Activated CD4-positive, alpha-beta T cell treated with anti-CD3 and anti-CD28 coated beads, Interleukin-2, Interleukin-6, amounts not matched to agents 100 ng/mL and 50 ng/mL, durations not matched to agents 16 hours and 8 hours (primary cell): Measurements from ENCODE around the gene MAML3.

Source experiments
- DNase-seq: peaks from one replicate; pipeline ENCODE4 v3.0.0-alpha.2; 2020

MAML3 gene

GRCh38 chr4:140037353-140038030 lies 116.5 kb downstream of the MAML3 start:
- no peak for DNase-seq

- DNase-seq, result no peak
Observed at GRCh38 chr4:140031706-140032105, 122.3 kb downstream of the MAML3 start.

DNA sequence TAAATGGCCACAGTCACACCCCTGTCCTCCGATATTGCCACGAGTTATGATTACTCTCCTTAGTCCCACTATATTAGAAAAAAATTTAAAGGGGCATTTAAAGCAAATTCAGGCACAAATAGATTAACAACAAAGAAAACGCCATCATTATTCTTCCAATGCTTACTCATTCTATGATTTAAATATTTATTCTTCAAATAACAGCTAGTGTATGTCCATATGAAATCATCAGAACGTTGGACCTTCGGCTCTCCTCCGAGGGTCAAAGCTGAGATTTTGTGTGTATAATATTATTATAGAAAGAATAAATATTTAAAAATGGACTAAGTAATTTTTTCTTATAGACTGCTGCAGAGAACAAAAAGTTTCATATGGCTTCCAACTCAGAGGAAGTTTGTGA lies 122.9 kb downstream of the MAML3 start:
- no peak for DNase-seq

DNA sequence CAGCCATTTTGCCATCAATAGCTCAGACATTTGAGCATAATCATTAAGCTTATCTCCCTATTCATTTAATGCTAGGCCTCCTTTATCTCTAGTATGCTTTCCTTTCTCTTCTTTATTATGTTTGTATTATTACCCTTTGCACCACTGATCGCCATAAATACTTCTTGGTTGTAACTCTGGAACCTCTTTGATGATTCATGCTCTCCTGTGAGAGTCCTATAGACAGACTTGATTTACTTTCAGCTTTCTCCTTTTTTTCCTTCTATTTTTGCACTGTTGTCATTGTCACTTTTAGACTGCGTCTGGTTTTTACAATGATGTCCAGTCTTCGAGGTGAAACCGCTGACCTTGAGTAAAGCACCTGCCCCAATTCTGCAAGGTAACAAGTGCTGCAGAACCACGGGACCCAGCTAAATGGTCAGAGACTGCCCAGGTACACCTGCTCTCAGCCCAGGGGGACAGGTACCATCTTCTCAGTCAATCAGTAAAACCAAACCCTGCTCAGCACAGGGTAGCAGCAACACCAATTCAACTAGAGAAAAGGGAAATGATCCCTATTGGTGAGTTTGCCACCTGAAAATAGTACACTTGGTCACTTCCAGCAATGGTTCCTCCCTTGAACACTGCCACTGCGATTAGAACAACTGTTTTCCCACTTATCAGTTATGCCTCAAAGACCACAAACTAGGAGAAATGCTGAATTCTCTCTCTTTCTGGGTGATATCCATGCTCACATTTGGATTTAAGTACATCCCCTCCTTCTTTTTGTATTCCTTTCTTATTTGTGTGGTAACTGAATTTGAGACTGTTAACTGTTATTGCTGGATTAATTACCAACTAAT lies 125.1 kb downstream of the MAML3 start:
- DNase-seq, result no peak

DNA sequence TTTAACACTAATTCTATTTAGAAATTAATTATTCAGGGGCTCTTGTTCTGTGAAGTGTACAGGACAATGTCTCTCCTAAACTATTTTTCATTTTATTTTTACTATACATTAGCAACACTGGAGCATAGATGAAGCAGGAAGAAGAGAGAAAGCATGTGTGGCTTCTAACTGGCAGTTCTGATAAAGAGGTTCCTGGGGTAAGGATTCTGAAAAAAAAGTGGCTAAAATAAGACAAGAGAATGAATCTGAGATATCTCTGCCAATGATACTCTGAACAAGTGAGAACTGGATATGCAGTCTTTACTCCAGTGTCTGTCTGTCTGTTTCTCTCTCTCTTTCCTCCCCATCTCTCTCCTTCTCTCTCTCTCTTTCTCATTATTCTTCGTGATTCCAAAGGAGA lies 125.9 kb downstream of the MAML3 start:
- DNase-seq, result no peak

- no peak for DNase-seq
Observed at GRCh38 chr4:140027101-140027500, 126.9 kb downstream of the MAML3 start.

- DNase-seq, result no peak
Observed at GRCh38 chr4:140025470-140025869, 128.5 kb downstream of the MAML3 start.

- no peak for DNase-seq
Observed at GRCh38 chr4:140020457-140021361, 133.3 kb downstream of the MAML3 start.

- no peak for DNase-seq
Observed at GRCh38 chr4:140019619-140020347, 134.2 kb downstream of the MAML3 start.

DNA sequence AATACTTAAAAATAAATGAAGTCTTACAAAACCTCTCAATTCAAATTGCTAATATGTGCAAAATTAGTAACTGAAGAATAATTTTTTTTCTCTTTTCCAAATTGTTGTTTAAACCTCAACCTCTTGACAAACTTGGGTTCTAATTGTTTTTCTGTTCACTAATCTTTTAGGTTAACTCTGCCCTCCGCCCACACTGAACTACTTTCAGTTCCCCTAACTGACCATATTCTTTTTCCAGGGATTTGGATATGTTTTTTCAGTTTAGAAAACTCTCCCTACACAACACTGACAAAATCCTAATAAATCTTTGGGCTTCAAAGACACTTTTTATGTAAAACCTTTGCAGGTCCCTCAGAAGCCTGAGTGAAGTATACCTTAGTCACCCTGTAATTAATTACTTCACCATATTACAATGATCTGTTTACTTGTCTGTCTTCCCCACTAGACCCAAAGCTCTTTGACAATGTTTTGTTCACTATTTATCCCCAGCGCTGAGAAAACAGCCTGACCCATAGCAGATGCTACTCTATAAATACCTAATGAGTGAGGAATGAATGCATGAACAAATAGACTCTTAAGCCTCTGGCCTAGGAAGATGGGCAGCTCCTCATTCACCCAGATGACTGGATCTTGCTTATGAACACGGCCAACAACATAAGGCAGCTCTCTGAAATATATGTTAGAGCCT lies 134.9 kb downstream of the MAML3 start:
- DNase-seq, result no peak

- no peak for DNase-seq
Observed at GRCh38 chr4:140014284-140014683, 139.7 kb downstream of the MAML3 start.

- peak; percentile 62 for DNase-seq
Observed at GRCh38 chr4:140012688-140013486, 141.1 kb downstream of the MAML3 start.

GRCh38 chr4:140005699-140006098 lies 148.3 kb downstream of the MAML3 start:
- no peak for DNase-seq

- DNase-seq, result no peak
Observed at GRCh38 chr4:140004922-140005627, 148.9 kb downstream of the MAML3 start.

- DNase-seq, result no peak
Observed at GRCh38 chr4:140004549-140004895, 149.5 kb downstream of the MAML3 start.

- no peak for DNase-seq
Observed at GRCh38 chr4:140003876-140004548, 150.0 kb downstream of the MAML3 start.

- DNase-seq, result no peak
Observed at GRCh38 chr4:140000232-140000631, 153.8 kb downstream of the MAML3 start.

DNA sequence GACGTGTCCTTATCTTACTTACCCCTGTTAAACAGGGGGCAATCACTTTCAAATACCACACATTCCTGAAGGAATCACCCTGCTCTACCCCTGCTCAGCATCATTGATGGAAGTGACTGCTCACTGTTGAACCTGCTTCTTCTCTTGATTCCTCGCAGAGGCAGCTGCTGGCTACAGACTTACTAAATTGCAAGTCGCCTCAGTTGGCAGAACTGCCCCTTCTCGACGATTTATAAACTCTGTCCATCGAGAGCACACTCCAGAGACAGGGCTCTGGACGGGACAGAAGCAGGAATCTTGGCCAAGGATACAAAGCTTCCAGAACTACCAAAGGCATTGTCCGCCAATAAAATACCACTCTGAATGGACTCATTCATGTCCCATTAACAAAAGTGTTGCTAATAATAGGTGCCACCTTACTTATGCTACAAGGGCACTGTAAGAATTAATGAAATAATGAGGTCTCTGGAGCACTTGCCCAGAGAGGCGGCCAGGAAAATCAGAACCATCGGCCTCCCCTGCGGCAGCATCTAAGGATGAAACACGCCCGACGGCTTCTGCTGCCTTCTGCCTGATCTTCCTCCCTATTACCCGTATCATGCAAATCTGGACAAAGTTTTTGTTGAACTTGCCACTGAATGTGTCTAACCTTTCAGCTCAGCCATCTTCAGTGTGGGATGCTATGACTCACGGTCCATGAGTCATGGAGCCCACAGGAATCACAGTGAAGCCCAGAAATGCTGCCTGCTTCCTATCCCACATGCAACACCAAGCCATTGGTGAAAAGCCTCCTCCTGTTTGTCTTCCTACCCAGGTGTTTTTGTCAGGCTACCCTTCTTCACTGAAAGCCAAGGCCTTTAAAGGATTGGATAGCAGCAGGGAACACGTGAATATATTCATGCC lies 164.9 kb downstream of the MAML3 start:
- DNase-seq, result peak; percentile 37

DNA sequence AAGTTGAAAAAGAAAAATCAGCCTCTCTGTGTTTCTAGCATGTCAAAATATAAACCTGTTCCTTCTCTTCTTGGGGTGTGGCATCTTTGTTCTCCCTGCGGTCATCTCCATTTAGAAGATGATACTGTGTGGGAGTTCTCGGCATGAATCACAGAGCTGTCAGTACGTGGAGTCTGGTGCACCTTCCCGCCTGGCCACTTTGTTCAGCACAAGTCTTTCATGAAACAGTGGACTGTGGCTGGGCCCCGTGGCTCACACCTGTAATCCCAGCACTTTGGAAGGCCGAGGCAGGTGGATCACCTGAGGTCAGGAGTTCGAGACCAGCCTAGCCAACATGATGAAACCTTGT lies 166.5 kb downstream of the MAML3 start:
- no peak for DNase-seq
